ENCODE data around the gene RAB10. TPM values are rescaled to one million over a fixed set of nuclear protein-coding genes. Genes with fewer than 3 reads are reported as not detected.

RAB10 gene
- total and polyA plus RNA-seq, 2 of the 13 experiments (the other 11 are each of a cell fraction or from before 2014, with no cell fraction given): 48.2 to 120 TPM

GRCh38 chr2:26011990-26012856 lies 21.7 kb upstream of the RAB10 start (continued):
- no peak for TF ChIP-seq ZBED4 (CRISPR knock-in tag; IDR thresholded peaks at IDR 0.05; ENCODE audit: borderline replicate concordance)
- TF ChIP-seq ZNF260 (CRISPR knock-in tag; IDR thresholded peaks at IDR 0.05; ENCODE audit: borderline replicate concordance, low read depth): no peak
- no peak for TF ChIP-seq DMTF1 (CRISPR knock-in tag; IDR thresholded peaks at IDR 0.05)
- no peak for TF ChIP-seq FOXP1 (IDR thresholded peaks at IDR 0.05)
- TF ChIP-seq FOXP1 (CRISPR knock-in tag; IDR thresholded peaks at IDR 0.05): peak; percentile 81
- TF ChIP-seq SALL2 (CRISPR knock-in tag; IDR thresholded peaks at IDR 0.05): no peak; the same call in 1 of the 2 replicates
- no peak for TF ChIP-seq ZBTB26 (CRISPR knock-in tag; IDR thresholded peaks at IDR 0.05; ENCODE audit: borderline replicate concordance)
- no peak for TF ChIP-seq ZMYM3 (CRISPR knock-in tag; IDR thresholded peaks at IDR 0.05)
- peak; percentile 69 for TF ChIP-seq NCOA2 (CRISPR knock-in tag; IDR thresholded peaks at IDR 0.05)
- peak; percentile 57; the same call in 1 of the 2 replicates for TF ChIP-seq NFYC (CRISPR knock-in tag; IDR thresholded peaks at IDR 0.05)
- no peak; the same call in 1 of the 2 replicates for TF ChIP-seq GMEB1 (CRISPR knock-in tag; IDR thresholded peaks at IDR 0.05; ENCODE audit: borderline replicate concordance)
- TF ChIP-seq THAP11 (CRISPR knock-in tag; IDR thresholded peaks at IDR 0.05): peak; percentile 62
- no peak for TF ChIP-seq ZNF431 (CRISPR knock-in tag; IDR thresholded peaks at IDR 0.05; ENCODE audit: borderline replicate concordance, low read depth)
- TF ChIP-seq ZNF609 (CRISPR knock-in tag; IDR thresholded peaks at IDR 0.05; ENCODE audit: borderline replicate concordance): peak; percentile 82; the same call in 1 of the 2 replicates

Measured in HepG2 (cell line).